HPDE6-E6E7 (cell line): ENCODE results near the gene GK2.

Experiments used
- DNase-seq: peaks from one replicate; pipeline ENCODE4 v3.0.0; 2011; ENCODE audit warnings: missing footprints; ENCODE audit errors: extremely low spot score

GK2 gene

DNA sequence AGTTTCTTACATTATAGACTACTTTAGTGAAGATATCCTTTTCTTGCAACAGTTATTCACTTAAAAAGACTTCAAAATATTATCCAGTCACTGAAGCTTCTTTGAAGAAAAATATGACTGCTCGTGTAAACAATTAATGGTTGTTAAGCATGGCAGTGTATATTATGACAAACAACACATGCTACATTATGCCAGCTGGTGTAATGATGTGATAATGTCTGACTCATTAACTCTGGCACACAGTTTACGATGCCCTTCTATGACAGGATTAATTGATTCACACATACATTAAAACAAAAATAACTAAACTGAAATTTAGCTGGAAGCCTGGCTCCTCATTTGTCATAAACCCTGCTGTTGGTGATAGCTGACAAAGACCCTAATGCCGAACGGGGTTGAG is 22.4 kb downstream of the GK2 start:
- no peak for DNase-seq

GRCh38 chr4:79381161-79381560 is 26.9 kb downstream of the GK2 start:
- no peak for DNase-seq

GRCh38 chr4:79370026-79370425 is 38.0 kb downstream of the GK2 start:
- no peak for DNase-seq

- no peak for DNase-seq
These were observed 40.9 kb downstream of the GK2 start for GRCh38 chr4:79367096-79367495.

DNA sequence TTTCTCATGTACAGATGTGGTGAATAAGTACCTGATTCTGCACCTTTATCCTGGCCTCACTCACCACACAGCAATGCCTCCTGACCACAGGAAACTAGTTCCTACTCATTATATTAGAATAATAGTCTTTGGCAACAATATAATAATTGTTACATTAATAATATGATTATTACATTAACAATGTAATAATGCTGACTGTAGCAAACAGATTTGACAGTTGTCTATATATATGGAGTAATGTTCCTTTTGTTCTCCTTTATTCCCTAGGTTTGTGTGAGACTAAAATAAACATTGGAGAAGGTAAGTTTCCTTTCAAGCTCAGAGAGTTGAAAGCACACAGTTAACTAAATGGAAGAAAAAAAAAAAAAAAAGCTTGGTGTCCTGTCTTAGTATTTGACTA is 41.6 kb downstream of the GK2 start:
- DNase-seq = no peak

DNA sequence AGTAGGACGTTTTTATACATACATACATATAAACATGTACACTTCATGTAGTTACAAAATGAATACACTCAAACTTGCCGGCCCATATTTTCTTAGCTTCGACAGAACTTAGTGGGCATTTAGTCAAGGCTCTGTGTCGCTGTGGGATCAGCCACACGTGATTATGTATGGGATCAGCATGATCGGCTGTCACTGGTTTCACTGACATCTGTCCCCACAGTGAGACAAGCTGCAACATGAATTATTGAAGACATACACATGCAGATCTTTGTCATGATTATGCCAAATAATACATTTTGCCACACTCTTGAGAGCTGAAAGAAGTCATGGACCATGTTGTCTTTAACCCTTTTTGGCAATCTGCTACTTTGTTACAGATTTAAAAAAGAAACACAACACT is 44.0 kb downstream of the GK2 start:
- DNase-seq = no peak

DNA sequence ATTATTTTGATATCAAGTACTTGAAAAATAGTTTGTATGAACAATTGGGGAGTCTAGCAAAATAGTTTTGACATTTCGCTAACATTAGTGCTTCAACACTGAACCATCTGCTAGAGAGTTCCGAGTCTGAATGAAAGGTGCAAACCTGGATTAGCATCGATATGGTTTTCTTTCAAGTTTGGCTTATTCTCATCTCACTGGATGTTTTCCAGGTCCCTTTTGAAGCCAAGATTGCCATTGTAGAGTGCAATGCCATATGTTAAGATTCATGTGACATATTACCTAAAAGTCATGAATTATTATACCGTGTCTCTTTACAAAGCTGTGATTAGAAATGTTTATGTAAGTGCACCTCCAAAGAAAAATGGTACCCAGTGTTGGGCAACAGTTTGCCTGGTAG is 45.4 kb downstream of the GK2 start:
- no peak for DNase-seq

GRCh38 chr4:79360006-79360405 is 48.0 kb downstream of the GK2 start:
- DNase-seq = no peak

DNA sequence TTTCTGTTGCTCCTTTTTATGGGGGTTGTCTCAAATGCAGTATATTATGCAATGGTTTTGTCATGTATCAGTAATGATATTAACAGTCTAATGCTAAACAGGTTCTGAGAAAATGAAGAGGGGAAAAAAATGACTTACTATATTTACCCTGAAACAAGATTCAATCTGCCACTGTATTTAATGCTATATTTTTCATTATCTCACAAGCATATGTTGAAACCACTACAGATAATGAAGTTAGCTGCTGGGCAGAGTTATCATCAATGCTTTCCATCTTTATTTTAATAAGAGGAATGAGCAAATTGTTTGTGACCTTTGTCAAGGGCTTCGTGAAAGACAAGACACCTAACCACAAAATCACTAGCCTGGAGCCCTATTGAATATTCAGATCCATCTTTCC is 49.6 kb downstream of the GK2 start:
- DNase-seq = no peak

DNA sequence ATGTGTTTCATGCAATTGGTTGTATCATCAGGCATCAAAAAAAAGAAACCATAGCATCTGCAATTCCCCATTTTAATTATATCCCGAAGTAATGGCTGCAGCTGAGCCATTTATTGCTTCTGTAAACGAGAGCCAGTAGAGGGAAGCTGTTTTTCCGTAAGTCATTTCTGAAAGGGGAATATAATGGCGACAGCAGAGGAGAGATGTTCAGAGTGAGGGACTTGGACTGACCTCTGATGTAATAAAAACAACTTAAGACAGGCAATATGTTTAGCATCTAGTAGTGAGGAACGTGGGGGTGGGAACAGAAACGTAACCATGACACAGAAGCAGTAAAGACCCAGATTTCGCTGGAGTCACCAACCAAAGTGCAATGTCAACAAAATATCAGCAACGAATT is 50.7 kb downstream of the GK2 start:
- no peak for DNase-seq
